ENCODE measurements around the gene UFM1.
"Not testable (repeated sequence)": the region's sequence is repeated elsewhere in the genome, so short reads cannot be mapped to it uniquely, and the experiment has no call there.

UFM1 gene

DNA sequence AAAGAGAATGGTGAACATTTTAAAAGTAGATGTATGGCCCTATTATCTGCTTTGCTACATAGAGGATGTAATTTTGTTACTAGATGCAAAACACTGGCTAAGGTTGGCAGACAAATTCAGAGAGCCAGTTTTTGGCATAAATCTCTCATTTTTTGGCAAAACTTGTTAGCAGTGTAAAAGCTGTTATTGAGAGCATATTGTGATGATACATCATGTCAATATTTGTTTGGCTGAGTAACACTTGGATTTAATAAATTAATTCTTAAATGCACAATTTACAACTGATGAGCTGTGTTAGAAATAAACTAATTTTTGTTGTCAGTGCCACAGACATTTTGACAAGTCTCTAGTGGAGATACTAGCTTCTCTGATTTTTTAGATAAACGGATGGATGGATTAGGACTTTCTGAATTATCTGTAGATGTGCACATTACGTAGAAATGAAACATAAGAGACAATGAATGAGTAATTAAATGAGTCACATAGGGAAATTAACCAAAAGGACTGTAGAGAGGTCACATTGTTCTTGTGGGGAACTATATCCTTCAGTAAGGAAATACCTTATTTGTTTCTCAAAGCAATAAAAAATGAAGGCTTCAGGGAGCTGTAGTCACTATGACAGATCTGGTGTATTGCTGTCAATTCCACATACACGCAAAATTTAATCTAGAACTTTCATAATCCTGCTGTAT, 17.4 kb downstream of the UFM1 start:
- DNase-seq = no peak

- no peak for DNase-seq
Measured at GRCh38 chr13:38369058-38369457, 19.4 kb downstream of the UFM1 start.

- not testable (repeated sequence) for DNase-seq
Measured at GRCh38 chr13:38370096-38370495, 20.4 kb downstream of the UFM1 start.

DNA sequence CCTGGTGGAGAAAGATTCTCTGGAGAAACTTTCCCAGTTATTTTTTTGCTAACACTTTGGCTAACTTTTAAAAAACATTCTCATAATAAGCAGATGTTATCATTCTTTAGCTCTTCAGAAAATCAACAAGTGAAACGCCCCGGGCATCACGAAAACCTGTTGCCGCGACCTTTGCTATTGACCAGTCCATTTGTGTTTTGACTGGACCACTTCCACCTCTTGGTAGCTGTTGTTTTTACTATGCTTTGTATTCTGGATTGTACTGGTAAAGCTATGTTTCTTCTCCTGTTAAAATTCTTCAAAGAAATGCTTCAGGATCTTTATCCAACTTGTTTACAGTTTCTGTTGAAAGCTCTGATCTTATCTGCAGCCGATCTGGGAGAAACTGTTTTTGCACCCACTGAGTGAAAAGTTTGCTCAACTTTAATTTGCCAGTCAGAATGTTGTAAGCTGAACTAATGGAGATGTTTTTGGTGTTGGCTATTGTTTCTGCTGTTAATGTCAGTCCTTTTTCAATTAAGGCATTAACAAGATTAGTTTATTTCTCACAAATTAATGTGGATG, 23.3 kb downstream of the UFM1 start:
- DNase-seq = no peak

GRCh38 chr13:38376546-38376945, 26.9 kb downstream of the UFM1 start:
- no peak for DNase-seq

GRCh38 chr13:38381890-38382289, 32.2 kb downstream of the UFM1 start:
- DNase-seq = no peak

DNA sequence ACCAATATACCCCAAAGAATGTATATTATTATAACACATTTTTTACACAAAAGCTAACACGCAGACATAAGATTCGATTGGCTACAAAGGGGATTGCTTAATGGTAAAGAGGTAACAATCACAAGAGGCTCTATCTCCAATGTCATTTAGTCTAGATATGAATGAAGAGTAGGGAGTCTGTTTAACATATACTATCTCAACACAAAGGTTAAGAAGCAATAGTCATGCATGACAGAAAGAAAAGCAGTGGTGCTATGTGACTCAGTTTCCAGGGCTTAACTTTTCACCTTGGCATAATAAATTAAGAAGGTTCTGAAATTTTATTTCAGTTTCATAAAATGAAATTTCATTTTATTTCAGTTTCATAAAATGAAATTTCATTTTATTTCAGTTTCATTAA, 33.3 kb downstream of the UFM1 start:
- DNase-seq = no peak

GRCh38 chr13:38384171-38384570, 34.5 kb downstream of the UFM1 start:
- DNase-seq = no peak

- DNase-seq = no peak
Measured at GRCh38 chr13:38385153-38385891, 35.7 kb downstream of the UFM1 start.

- DNase-seq = no peak
Measured at GRCh38 chr13:38386421-38386820, 36.8 kb downstream of the UFM1 start.

DNA sequence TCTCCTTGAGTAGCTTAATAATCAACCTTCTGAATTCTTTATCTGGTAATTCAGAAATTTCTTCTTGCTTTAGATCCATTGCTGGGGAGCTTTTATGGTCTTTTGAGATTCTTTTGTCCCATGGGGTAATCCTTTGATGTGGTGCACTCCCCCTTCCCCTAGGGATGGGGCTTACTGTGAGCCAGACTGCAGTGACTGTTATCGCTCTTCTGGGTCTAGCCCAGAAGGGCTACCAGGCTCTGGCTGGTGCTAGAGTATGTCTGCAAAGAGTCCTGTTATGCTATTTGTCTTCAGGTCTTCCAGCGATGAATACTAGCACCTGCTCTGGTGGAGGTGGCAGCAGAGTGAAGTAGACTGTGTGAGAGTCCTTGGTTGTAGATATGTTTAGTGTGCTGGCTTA, 41.7 kb downstream of the UFM1 start:
- DNase-seq = no peak

DNA sequence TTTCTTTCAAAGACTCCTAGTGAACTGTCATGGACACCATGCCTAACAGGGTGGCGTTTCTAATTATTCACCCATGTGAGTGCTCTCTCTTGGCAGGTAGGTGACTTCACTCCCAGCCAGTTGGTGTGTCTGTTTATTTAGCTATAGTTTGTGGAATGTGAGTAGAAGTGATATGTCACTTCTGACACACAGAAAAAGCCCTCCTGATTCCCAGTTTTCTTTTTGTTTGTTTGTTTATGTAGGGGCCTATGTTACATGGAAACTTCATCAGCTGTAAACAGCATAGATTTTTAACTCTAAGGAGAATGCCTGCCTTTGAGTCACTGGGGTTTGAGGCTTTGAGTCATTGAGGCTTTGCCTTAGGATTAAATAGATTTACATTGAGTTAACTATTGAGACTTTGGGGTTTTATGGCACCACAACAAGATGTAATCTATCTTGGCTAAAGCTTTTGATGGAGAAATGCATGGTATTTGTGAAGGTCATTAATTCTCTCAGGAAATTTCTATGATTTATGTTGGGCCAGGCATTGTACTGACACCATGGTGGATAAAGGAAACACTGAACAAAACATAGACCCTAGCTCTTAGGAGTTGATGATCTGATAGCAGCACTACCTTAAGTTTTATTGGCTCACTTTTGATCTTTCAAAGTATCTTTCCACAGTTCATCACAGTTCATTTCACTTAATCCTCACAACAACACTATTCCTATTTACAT, 45.3 kb downstream of the UFM1 start:
- no peak for DNase-seq

GRCh38 chr13:38395497-38395788, 45.8 kb downstream of the UFM1 start:
- no peak for DNase-seq

- no peak for DNase-seq
Measured at GRCh38 chr13:38398711-38399493, 49.3 kb downstream of the UFM1 start.

DNA sequence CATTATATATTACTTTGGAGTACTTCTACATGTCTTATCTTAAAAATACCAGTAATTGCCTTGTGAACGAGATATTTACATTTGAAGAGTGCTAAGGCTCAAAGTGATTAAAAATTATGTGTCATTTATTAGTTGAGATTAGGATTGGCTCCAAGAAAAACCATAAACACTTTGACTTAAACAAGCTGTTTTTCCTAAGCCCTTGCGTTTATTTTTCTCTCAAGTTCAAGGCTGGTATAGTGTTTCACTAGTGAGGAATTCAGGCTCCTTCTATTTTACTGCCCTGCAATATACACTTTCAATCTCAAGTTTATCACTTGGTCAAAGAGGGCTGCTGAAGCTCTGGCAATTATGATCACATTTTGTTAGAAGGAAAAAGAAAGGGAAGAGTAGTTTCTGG, 49.9 kb downstream of the UFM1 start:
- DNase-seq = no peak

DNA sequence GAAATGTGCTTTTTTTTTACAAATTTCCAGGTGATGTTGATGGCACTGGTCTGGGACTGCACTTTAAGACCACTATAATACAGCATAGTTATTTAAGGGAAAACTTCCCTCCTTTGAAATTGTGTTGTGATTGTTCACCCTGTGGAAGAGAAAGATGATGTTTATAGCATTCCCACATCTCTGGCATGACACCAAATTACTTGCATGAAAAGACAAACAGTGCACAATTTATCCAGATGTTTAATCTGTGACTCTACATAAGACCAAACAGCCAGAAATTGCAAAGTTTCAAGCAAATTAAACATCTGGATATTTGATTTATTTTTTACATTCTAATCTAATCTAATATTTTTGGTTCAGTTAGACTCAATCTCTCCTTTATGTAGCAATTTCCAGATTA, 51.6 kb downstream of the UFM1 start:
- no peak for DNase-seq

- no peak for DNase-seq
Measured at GRCh38 chr13:38405216-38405615, 55.6 kb downstream of the UFM1 start.

- DNase-seq = no peak
Measured at GRCh38 chr13:38409771-38410170, 60.1 kb downstream of the UFM1 start.

GRCh38 chr13:38412266-38412665, 62.6 kb downstream of the UFM1 start:
- DNase-seq = no peak

Data from activated T-cell treated with anti-CD3 and anti-CD28 coated beads, Interleukin-2, amount 50 U/mL, for 48 hours (primary cell).